Nephron (organoid): ENCODE measurements around the gene ROM1.

ENCODE experiments used
- H3K27ac Mint-ChIP-seq, 3 experiments: 2 replicates each; pipeline ENCODE4 v1.8.0; 2020; ENCODE audit warnings: mixed read lengths in 3 of 3, mild to moderate bottlenecking in 2 of 3, moderate library complexity in 1 of 3
- H3K27me3 Mint-ChIP-seq: 2 replicates; pipeline ENCODE4 v1.8.0; 2021; ENCODE audit warnings: low read depth, mild to moderate bottlenecking, moderate library complexity, mixed read lengths
- H3K36me3 Mint-ChIP-seq: 2 replicates; pipeline ENCODE4 v1.8.0; 2020; ENCODE audit warnings: low read depth, mixed read lengths
- H3K4me1 Mint-ChIP-seq: 2 replicates; pipeline ENCODE4 v1.8.0; 2020; ENCODE audit warnings: mixed read lengths
- H3K4me3 Mint-ChIP-seq, 3 experiments: 2 replicates each; pipeline ENCODE4 v1.8.0; 2020; ENCODE audit warnings: mild to moderate bottlenecking in 3 of 3, mixed read lengths in 3 of 3, moderate library complexity in 2 of 3
- H3K9me3 Mint-ChIP-seq: 2 replicates; pipeline ENCODE4 v1.8.0; 2020; ENCODE audit warnings: mixed read lengths
- TF ChIP-seq, protein P1 (sequence below), 3 experiments: fragments of 200-600 bp; sonication (generic); IDR thresholded peaks; one replicate each; pipeline ENCODE4 v1.5.0; 2021; ENCODE audit warnings: antibody characterized with exemption in 3 of 3; ENCODE audit not compliant: unreplicated experiment in 3 of 3

ROM1 gene

DNA sequence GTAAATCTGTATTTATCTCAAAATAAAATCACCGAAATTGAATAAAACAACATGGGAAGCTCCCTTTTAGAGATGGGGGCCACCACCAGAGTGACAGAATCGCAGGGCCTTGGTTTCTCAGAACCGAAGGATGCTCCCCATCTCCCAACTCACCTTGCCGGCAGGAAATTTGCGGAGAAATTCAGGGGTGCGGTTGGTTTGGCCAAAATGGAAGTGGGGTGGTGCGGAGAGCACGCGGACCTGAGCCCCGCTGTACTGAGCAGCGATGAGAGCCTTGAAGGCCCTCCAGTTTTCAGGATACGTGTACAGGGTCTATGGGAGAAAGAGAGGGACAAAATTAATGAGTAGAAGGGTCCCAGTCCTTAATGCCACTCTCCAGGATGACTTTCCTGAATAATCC, 40.6 kb upstream of the ROM1 start:
- H3K4me1 Mint-ChIP-seq = peaks cover 54% of the 10 kb centered on the region
- no peaks in the 10 kb centered on the region for H3K9me3 Mint-ChIP-seq
- peak overlapping the region; percentile 31 to 97 (median 97) for H3K27ac Mint-ChIP-seq
- H3K27me3 Mint-ChIP-seq = no peaks in the 10 kb centered on the region
- H3K36me3 Mint-ChIP-seq = peaks cover 65% of the 10 kb centered on the region
- H3K4me3 Mint-ChIP-seq = peak overlapping the region; percentile 97 to 100 (median 97)
- TF ChIP-seq, protein P1, sequence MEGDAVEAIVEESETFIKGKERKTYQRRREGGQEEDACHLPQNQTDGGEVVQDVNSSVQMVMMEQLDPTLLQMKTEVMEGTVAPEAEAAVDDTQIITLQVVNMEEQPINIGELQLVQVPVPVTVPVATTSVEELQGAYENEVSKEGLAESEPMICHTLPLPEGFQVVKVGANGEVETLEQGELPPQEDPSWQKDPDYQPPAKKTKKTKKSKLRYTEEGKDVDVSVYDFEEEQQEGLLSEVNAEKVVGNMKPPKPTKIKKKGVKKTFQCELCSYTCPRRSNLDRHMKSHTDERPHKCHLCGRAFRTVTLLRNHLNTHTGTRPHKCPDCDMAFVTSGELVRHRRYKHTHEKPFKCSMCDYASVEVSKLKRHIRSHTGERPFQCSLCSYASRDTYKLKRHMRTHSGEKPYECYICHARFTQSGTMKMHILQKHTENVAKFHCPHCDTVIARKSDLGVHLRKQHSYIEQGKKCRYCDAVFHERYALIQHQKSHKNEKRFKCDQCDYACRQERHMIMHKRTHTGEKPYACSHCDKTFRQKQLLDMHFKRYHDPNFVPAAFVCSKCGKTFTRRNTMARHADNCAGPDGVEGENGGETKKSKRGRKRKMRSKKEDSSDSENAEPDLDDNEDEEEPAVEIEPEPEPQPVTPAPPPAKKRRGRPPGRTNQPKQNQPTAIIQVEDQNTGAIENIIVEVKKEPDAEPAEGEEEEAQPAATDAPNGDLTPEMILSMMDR (IDR thresholded peaks at IDR 0.05; ENCODE audit: unreplicated experiment in 3 of 3) = no peak

DNA sequence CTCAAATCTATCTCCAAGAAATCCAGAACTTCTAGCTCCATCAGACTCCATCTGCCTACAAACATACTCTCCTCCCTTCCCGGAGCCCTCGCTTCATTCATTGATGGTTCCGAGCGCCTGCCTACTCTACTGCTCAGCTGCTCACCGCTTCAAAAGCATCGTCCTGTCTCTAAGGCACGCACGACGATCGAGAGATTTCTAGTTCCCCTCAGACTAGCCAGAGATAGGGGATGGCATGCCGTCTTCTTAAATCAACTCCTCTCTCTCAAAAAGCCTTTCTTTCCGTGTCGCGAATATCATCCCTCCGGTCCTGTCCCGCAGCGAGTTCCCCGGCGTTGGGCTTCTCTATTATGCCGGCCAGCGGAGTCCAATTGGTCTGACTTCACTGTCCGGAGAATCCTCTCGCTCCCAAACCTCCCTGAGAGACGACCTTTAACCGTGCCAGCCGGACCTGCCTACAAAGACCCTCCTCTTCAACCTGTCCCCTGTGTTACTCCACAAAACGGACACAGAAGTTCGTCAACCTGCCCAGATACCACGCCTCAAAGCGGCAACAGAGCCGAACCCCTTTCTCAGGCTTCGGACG, 40.0 kb upstream of the ROM1 start:
- Mint-ChIP-seq H3K27ac (peak overlapping the region; percentile 97 to 99 (median 97)), H3K36me3 (peaks cover 64% of the 10 kb centered on the region), H3K4me1 (peaks cover 56% of the 10 kb centered on the region), H3K4me3 (peak overlapping the region; percentile 97 to 100 (median 97)), H3K27me3 (no peaks in the 10 kb centered on the region), H3K9me3 (no peaks in the 10 kb centered on the region)
- TF ChIP-seq, protein P1 (IDR thresholded peaks at IDR 0.05; ENCODE audit: unreplicated experiment in 3 of 3) = no peak

DNA sequence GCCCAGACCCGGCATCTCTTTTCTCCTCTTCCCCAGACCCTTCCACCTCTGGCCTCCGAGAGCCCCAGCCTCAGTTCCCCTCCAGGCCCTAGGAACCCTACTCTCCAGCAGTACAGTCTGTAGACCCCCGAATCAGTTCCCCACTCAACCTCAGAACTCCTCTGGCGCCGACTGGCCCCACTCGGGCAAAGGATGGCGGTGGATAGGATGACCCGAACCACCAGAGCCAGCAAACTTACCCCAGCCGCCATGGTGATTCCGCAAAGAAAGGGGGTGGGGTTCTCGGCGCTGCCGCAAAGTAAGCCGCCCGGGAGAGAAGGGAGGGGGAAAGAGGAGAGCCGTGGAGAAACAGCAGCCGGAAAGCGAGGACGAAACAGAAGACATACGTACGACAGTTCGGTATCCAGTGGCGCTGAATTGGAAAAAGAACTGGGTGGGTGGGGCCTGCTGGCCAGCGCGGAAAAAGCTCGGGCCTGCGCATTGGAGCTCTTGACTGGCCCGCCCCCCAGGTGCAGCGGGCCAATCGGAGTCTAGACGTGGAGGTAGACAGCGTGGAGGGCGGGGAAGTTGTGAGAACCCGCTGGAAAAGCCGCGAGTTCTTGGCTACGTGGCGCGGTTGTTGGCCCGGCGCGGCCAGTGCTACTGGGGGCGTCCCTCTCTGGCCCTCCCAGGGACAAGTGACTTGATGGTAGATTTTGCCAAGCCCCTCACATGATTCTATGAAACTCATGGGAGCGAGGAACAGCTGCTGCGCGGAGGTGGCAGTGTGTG, 39.3 kb upstream of the ROM1 start, which contains the start of gene EEF1G:
Gene EEF1G (minus strand): TSS at position 300 of the 771 bp plus-strand sequence. CDS start 49 bp downstream, at position 251.
- H3K27ac Mint-ChIP-seq = peak within 1 kb of the TSS; percentile 97 to 99 (median 97)
- H3K27me3 Mint-ChIP-seq = no peaks in the 10 kb centered on the region
- peak within 1 kb of the TSS; percentile 97 to 100 (median 97) for H3K4me3 Mint-ChIP-seq
- no peaks in the 10 kb centered on the region for H3K9me3 Mint-ChIP-seq
- TF ChIP-seq, protein P1 (IDR thresholded peaks at IDR 0.05; ENCODE audit: unreplicated experiment in 3 of 3) = no peak
- H3K36me3 Mint-ChIP-seq = peaks cover 59% of the 10 kb centered on the region
- H3K4me1 Mint-ChIP-seq = peaks cover 56% of the 10 kb centered on the region

DNA sequence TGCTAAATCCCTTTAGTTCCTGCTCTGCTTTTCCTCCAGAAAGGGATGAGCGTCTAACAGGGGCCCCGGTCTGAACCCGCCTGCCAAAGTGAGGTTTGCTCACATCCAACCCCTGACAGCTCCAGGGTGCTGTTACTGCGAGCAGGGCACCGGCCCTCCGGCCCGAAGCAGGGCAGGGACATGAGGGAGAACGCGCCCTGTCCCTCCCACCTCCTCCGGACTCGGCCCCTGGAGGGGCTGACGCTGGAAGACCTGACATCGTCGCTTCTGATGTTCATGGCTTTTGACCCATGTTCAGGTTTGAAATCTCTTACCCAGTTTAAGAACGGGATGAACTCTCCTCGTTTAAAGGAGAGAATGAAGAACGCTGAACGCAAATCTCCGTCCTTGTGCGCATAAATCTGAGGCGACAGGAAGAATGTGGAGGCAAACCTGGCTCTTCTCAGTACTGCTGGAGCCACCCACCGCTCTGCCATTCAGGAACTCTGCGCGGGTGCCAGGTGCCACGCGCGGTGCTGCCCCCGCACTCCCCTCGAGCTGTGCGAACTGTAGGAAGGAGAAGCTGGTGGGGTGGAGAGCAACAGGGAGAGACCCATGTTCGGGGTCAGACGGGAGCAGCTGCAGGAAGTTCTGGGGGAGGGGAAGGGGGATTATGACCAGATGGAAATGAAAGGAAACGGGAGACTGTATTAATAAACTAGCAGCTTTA, 38.5 kb upstream of the ROM1 start:
- no peaks in the 10 kb centered on the region for H3K27me3 Mint-ChIP-seq
- H3K4me3 Mint-ChIP-seq = peak overlapping the region; percentile 97 to 100 (median 97)
- peak overlapping the region; percentile 97 to 99 (median 97) for H3K27ac Mint-ChIP-seq
- TF ChIP-seq, protein P1 (IDR thresholded peaks at IDR 0.05; ENCODE audit: unreplicated experiment in 3 of 3) = no peak
- peaks cover 54% of the 10 kb centered on the region for H3K36me3 Mint-ChIP-seq
- no peaks in the 10 kb centered on the region for H3K9me3 Mint-ChIP-seq
- H3K4me1 Mint-ChIP-seq = peaks cover 56% of the 10 kb centered on the region

DNA sequence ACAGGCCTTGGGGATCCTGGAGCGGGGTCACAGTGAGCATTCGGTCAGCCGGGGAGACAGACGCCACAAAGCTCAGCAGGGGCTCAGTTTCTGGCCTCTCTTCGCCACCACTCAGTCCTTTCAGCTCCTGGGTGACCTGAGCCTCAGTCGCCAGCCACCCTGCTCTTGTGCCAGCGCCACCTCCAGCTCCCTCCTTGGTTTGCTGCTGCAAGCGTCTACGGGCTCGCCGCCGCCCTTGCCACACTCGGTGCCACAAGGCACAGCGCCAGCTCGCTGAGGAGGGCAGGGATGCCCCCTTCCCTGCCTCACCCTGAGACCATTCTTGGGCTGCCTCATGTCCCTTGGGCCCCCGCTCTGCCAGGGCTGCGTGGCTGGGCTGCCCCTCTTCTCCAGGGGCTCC, 37.9 kb upstream of the ROM1 start:
- Mint-ChIP-seq H3K27ac (peak overlapping the region; percentile 97 to 99 (median 97)), H3K9me3 (no peaks in the 10 kb centered on the region), H3K36me3 (peaks cover 49% of the 10 kb centered on the region), H3K4me3 (peak overlapping the region; percentile 97 to 100 (median 97)), H3K4me1 (peaks cover 56% of the 10 kb centered on the region), H3K27me3 (no peaks in the 10 kb centered on the region)
- TF ChIP-seq, protein P1 (IDR thresholded peaks at IDR 0.05; ENCODE audit: unreplicated experiment in 3 of 3) = no peak
